RWPE2 (cell line): ENCODE measurements around the gene MGARP.

Experiments
- ATAC-seq: fragments of 200-7000 bp; cut with Tn5 transposase; 3 replicates; pipeline ENCODE4 v1.9.1; 2021; ENCODE audit warnings: low read depth
- DNase-seq: peaks from one replicate; pipeline ENCODE4 v3.0.0-alpha.2; 2020; ENCODE audit warnings: low spot score
- H3K27ac ChIP-seq: fragments of 450-650 bp; 2 replicates; pipeline ENCODE4 v1.5.1; 2017; ENCODE audit warnings: mild to moderate bottlenecking; ENCODE audit not compliant: poor library complexity, severe bottlenecking
- H3K27me3 ChIP-seq: fragments of 250-450 bp; sonication (Bioruptor Pico); 2 replicates; pipeline ENCODE4 v1.5.1; 2021; ENCODE audit warnings: mild to moderate bottlenecking, moderate library complexity; ENCODE audit not compliant: insufficient read depth, poor library complexity, severe bottlenecking
- H3K36me3 ChIP-seq: fragments of 250-450 bp; sonication (Bioruptor Pico); 2 replicates; pipeline ENCODE4 v1.5.1; 2020; ENCODE audit warnings: low read depth, mild to moderate bottlenecking, moderate library complexity
- H3K4me1 ChIP-seq: fragments of 250-450 bp; sonication (Bioruptor Pico); 2 replicates; pipeline ENCODE4 v1.5.1; 2021; ENCODE audit warnings: mild to moderate bottlenecking, moderate library complexity; ENCODE audit not compliant: insufficient read depth, poor library complexity, severe bottlenecking
- H3K4me3 ChIP-seq: fragments of 250-450 bp; sonication (Bioruptor Pico); 2 replicates; pipeline ENCODE4 v1.5.1; 2021; ENCODE audit warnings: mild to moderate bottlenecking, moderate library complexity; ENCODE audit not compliant: severe bottlenecking
- H3K9me3 ChIP-seq: fragments of 250-450 bp; sonication (Bioruptor Pico); 2 replicates; pipeline ENCODE4 v1.5.1; 2021; ENCODE audit warnings: mild to moderate bottlenecking, moderate library complexity; ENCODE audit not compliant: severe bottlenecking
- CTCF ChIP-seq: fragments of 450-650 bp; IDR thresholded peaks from one replicate; pipeline ENCODE4 v1.5.1; 2017; ENCODE audit warnings: mild to moderate bottlenecking, moderate library complexity; ENCODE audit not compliant: poor library complexity, severe bottlenecking

Gene MGARP

DNA sequence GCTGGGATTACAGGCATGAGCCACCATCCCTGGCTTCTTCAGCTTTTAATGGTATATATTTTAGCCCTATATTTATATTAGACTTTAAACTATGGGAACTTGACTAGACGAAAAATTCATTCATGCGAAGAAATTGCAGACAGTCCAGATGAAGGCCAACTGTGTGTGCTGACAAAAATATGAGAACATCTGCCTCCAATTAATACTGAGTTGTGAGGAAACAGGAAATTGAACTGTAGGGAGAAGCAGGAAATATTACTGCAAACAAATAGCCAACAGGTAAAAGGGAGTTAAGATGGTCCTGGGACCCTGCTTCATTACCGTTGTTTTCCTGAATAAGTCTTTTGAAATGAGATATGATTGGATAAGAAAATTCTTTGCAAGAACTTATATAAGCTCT, 26.3 kb downstream of the MGARP start:
- H3K27me3 ChIP-seq: no peaks in the 10 kb centered on the region
- no peaks in the 10 kb centered on the region for H3K36me3 ChIP-seq
- H3K4me1 ChIP-seq: no peaks in the 10 kb centered on the region
- ATAC-seq: no peak
- no peak overlapping the region for H3K27ac ChIP-seq
- H3K4me3 ChIP-seq: no peak overlapping the region
- TF ChIP-seq CTCF: no peak
- DNase-seq: no peak
- H3K9me3 ChIP-seq: no peaks in the 10 kb centered on the region

- DNase-seq (no peak), ATAC-seq (no peak)
- H3K36me3 ChIP-seq: no peaks in the 10 kb centered on the region
- H3K4me3 ChIP-seq: no peak overlapping the region
- no peaks in the 10 kb centered on the region for H3K9me3 ChIP-seq
- H3K4me1 ChIP-seq: no peaks in the 10 kb centered on the region
- H3K27me3 ChIP-seq: no peaks in the 10 kb centered on the region
- H3K27ac ChIP-seq: no peak overlapping the region
- no peak for TF ChIP-seq CTCF
Measured at GRCh38 chr4:139253046-139253445, 27.0 kb downstream of the MGARP start.

DNA sequence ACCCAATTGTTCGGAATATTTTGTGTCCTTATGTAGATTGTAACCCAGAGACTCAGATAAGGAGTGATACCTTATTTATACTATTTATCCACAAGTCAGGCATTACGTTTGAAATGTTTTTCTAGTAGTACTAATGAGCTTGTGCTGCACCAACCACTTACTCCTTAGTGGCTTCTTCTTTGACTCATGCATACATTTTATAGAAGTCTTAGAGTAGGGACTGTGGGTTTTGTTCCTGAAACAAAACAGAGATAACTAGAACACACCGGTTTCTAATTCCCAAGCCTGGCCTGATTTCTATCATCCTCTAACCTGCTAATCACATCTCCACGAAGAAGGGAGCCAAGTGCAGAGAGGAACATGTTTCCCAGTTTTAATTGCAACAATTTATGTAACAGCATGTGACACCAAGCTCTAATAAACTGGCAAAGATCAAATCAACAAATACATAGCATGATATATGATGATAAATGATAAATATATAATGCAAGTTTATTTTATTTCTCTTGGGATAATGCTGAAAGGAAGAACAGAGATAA, 32.3 kb downstream of the MGARP start:
- H3K4me3 ChIP-seq: no peak overlapping the region

GRCh38 chr4:139247241-139247640, 32.8 kb downstream of the MGARP start:
- Histone ChIP-seq H3K36me3 (no peaks in the 10 kb centered on the region), H3K9me3 (no peaks in the 10 kb centered on the region), H3K27me3 (no peaks in the 10 kb centered on the region), H3K27ac (no peak overlapping the region), H3K4me1 (peaks cover 33% of the 10 kb centered on the region), H3K4me3 (no peak overlapping the region)
- DNase-seq: no peak
- no peak for ATAC-seq
- no peak for TF ChIP-seq CTCF

More for the DNA sequence above, 32.3 kb downstream of the MGARP start:
- no peak for TF ChIP-seq CTCF
- H3K4me1 ChIP-seq: peaks cover 28% of the 10 kb centered on the region
- no peak overlapping the region for H3K27ac ChIP-seq
- DNase-seq (no peak), ATAC-seq (no peak)
- H3K36me3 ChIP-seq: no peaks in the 10 kb centered on the region
- no peaks in the 10 kb centered on the region for H3K9me3 ChIP-seq
- H3K27me3 ChIP-seq: no peaks in the 10 kb centered on the region

GRCh38 chr4:139246166-139246565, 33.9 kb downstream of the MGARP start:
- peaks cover 36% of the 10 kb centered on the region for H3K4me1 ChIP-seq
- ATAC-seq: no peak
- no peak for TF ChIP-seq CTCF

More at GRCh38 chr4:139246166-139246565, 33.9 kb downstream of the MGARP start:
- Histone ChIP-seq H3K27me3 (no peaks in the 10 kb centered on the region), H3K36me3 (no peaks in the 10 kb centered on the region), H3K27ac (peak overlapping the region; percentile 89), H3K9me3 (no peaks in the 10 kb centered on the region), H3K4me3 (no peak overlapping the region)
- DNase-seq: no peak
